ENCODE measurements around the gene TM7SF2.

DNA sequence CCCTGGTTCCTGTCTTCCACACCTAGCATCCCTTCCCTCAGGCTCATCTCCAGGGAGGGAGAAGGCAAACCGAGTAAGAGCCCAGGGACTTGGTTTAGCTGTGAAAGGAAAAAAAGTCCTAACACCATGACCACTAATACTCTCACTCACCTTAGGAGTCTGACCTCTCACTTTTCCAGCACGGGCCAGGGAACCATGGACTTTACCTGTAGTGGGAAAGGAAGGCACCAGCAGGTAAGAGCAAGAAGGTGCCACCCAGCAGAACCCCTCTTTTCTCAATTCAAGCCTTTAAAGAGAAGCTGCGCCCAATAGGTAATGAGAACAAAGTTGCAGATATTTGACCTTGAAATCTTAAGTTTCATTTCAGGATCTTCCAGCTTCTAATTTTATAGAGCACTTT lies 9.2 kb downstream of the TM7SF2 start:
- TF ChIP-seq EZH2 (IDR thresholded peaks at IDR 0.05; ENCODE audit: low read length, unreplicated experiment) (no peak), CTCF (conservative IDR thresholded peaks at IDR 0.05; ENCODE audit: low read depth, low read length) (no peak)
